HG03442 (cell line): ENCODE measurements around the gene PTPRM.

Experiments used
- ATAC-seq: cut with Tn5 transposase; IDR thresholded peaks from one replicate; pipeline ENCODE4 v1.9.1; 2021; ENCODE audit warnings: mild to moderate bottlenecking, moderate library complexity; ENCODE audit not compliant: unreplicated experiment

PTPRM gene

GRCh38 chr18:8332286-8332685 lies 765.2 kb downstream of the PTPRM start:
- ATAC-seq: no peak

GRCh38 chr18:8333961-8334360 lies 766.8 kb downstream of the PTPRM start:
- no peak for ATAC-seq

DNA sequence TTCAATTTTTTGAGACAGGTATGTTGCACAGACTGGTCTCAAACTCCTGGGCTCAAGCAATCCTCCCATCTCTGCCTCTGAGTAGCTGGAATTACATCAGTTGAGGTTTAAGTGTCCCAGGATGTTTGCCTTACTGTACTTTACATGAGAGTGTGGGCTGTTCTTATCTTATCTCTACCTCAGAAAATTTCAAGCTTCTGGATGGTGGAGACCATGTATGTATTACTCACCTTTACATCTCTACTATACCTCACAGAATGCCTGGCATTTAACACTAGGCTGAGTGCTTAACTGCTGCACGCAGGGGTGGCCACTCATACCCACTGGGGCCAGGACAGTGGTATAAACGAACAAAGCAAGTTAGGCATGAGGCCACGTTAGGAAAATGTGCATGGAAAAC lies 770.1 kb downstream of the PTPRM start:
- no peak for ATAC-seq

DNA sequence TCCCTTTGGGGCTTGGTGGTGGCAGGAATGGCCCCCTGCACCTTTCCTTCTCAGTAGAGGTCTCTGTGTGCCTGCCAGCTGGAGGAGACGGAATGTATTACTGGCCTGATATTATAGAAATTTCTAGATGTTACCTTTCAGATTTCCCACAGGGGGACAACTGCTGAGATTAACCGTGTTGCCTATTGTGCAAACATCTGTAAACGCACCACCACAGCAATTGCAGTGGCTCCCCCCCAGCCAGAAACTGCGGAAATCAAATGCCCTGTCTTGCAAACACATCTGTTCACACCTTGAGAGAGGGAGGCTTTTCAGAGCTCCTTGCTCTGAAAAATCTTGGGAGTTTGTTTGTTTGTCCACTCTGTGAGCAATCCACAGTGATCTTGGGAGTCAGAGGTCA lies 772.1 kb downstream of the PTPRM start:
- ATAC-seq: no peak

- no peak for ATAC-seq
These were observed 772.8 kb downstream of the PTPRM start for GRCh38 chr18:8339952-8340351.

DNA sequence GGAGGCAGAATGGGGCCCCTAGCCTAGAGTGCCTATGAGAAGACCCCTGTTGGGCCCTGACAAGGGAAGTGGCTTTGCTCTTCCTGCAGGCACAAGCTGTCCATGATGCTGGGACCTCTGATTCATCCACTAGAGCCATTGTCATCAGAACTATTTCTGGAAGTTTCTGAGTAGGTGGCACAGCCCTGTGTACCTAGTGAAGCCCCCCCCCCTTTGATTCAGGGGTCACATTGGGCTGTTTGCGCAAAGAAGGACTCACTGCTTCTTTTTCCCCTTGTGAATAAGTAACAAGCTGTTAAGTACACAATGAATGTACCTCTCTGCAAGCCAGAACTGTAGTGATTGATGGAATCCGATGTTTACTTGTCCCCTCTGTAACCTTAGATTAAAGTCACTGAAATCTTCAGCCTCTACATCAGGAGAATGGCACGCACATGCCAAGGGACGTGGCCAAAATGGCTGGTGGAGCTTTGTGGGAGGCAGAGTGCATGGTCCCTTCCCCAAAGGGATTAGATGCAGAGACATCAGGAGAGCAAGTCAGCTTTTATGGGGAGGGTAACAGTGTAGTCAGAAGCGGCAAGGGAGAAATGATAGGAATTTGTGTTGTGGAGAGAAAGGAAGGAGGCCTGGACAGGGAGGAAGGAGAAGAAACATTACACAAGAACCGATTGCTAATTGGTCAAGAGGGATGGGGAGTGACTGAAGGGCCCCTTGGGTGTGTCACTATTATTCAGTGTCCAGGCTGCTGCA lies 774.5 kb downstream of the PTPRM start:
- no peak for ATAC-seq

GRCh38 chr18:8348051-8348720 lies 781.1 kb downstream of the PTPRM start:
- ATAC-seq: no peak

DNA sequence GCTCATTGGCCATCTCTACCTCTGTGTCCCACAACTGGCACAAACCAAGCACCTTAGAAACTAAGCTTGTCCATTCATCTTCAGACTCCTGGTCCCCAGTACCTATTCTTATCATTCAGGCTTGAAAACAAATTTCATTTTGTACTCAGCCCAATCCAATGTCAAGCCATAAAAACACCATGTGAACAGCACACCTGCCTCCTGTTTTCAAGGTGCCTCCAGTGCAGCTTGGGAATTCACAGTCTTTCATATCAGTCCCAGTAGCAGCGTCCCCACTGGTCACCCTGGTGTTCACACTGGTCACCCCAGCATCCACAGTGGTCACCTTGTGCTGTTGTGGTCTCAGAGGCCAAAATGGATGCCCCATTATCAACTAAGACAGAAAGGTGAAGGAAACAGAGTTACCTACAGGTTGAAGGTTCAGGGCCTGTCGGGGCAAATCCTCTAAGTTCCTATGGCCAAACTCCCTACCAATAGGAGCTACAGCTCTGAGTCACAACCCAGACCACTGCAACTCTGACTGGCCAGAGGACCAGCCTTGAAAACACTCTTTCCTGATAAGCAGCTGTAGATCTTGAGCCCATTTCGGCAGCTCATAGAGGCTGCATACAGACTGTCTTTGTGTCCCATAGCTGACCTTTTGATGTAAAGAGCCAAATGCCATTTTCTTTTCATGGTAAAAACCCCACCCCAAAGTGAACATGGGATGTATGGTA lies 782.6 kb downstream of the PTPRM start:
- ATAC-seq: no peak

DNA sequence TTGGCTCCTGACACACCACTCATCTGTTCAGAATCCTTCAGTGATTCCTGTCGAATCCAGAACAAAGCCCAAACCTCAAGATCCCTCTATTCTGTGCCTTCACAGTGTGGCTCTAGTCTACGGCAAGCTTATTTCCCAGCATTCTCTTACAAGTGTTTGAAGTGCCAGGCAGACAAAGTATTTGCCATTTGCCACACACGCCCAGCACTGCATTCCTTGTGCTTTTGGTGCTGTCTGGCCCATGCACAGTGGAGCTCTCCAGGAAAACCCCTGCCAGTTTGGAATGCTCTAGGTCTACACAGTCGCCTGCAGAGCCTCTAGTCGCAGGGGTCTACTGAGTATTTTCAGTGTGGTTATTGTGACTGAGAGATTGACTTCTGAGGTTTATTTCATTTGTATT lies 783.5 kb downstream of the PTPRM start:
- ATAC-seq: no peak

DNA sequence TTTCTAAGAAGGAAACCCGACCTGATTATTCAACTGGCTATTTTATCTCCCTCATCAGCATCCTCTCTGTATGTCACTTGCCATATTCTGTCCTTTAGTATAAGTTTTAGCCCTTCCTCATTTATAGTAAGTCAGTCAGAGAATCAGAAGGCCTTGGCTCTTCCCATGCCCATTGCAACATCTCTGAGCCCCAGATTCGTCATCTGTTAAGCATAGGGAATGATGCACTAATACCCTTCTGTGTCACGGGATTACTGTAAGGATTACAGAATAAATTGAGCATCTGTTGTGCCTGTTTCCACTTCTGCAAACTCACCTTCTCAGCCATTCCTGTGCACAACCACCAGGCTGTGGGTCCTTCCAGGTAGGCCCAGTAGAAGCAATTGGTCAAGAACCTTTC lies 784.0 kb downstream of the PTPRM start:
- ATAC-seq: no peak

DNA sequence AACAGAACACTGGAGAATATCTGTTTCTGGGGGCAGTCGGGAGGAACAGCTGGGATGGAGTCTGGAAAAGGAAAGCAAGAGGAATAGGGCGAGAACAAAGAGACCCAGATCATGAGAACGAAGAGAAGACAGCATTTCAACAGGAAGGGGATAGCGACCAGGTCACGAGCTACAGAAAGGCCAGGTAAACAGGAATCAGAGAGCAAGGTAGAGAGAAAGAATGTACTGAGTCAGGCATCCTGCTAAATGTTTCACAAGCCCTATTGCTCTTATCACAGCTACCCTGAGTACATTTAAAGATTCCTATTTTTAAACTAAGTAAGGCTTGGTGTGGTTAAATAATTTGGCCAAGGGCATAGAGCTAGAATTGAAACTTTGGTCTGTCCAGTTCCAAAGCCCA lies 787.2 kb downstream of the PTPRM start:
- no peak for ATAC-seq

GRCh38 chr18:8356001-8356400 lies 788.9 kb downstream of the PTPRM start:
- ATAC-seq: no peak

- no peak for ATAC-seq
These were observed 790.2 kb downstream of the PTPRM start for GRCh38 chr18:8357320-8357719.

- no peak for ATAC-seq
These were observed 791.1 kb downstream of the PTPRM start for GRCh38 chr18:8358033-8358765.

- no peak for ATAC-seq
These were observed 792.0 kb downstream of the PTPRM start for GRCh38 chr18:8359076-8359475.

DNA sequence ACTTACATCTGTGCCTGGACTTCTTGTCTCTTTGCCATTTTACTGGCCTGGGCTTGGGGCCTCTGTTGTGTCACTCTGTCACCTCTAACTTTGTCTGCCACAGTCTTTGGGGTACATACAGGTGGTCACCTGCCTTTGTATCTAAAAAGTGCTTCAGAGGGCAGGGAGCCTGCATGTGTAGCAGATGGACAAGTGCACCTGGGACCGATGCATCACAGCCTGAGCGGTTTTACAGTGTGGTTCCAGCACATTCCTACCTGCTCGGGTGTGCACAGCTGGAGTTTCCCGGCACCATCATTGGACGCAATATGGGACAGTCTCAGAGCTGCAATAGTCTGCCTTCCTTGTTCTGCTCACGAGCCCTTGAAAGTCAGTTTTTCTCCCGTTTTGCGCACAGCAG lies 792.4 kb downstream of the PTPRM start:
- no peak for ATAC-seq

DNA sequence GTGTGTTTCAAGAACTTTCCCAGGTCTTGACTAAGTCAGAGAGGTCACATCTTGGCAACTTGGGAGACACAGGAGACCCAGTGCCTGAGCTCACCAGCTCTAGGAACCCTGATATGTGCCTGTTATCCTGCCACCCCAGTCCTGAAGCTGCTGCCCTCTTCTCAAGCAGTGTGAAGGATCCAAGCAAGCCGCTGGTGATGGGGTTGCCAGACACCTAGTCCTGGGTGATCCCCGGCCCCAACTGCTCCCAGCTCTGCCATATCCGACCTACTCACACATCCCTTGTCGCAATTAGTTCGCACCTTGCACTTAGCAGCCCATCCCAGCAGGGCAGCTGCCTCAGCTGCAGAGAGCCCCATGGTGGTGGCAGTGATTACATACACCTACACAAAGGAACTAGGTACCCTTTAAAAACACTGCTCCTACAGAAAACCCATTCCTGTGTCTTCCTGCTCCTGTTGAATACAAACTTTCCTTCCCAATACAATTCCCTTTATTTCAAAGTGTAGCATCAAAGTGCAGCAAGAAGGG lies 794.9 kb downstream of the PTPRM start:
- ATAC-seq: no peak

DNA sequence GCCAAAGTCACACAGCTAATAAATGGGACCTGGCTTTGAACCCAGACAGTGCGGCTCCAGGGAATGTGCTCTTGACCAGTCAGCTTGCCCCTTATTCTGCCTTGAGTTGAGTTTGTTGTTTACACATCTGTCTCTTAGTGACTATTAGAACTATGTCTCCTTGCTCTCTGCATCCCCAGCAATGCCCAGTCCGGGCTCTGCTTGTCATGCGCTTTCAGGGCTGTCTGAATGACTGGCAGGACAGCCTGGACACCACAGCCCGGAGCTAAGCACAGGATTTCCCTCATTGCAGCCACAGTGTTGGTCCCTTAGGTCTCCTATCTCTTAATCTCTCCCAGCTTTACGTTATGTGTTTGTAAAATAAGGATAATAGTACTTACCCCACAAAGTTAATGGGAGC lies 795.7 kb downstream of the PTPRM start:
- ATAC-seq: no peak

- ATAC-seq: no peak
These were observed 797.3 kb downstream of the PTPRM start for GRCh38 chr18:8364385-8364784.

DNA sequence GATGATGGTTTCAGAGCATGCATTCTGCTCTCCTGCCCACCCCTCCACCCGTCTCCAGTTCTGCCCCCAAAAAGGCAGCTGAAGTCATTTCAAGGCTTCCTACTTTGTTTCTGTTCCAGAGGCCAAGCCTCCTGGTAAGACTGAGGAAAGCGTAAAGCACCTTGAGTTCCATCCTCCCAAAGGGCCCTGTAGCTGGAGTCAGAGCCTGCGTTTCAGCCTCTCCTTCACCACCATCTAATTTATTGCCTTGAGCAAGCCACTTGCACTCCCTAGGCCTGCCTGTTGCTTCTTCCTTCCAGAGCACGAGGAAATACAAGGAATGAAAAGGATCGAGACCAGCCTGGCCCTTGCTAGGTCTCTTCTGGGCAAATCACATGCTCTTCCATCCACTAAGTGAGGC lies 797.9 kb downstream of the PTPRM start:
- ATAC-seq: no peak

DNA sequence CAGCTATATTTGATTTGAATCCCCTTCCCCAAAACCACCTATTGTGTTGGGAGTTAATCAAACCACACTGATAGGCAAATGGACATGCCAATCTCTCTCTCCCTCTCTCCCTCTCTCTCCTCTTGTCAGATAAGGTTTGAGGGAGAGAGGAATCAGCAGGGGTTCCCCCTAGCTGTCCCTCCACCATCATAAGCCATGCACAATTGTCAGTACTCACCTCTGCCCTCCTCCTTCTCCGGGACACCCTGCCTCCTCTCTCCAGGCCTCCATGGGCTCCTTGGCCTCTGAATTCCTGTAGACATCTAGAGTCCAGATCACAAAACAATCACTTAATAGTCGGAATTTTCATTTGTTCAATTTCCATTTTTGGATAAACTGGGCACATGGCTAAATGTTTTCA lies 798.4 kb downstream of the PTPRM start:
- no peak for ATAC-seq
